SK-N-SH (cell line): ENCODE results near the gene NR6A1. TPM values are rescaled to one million over a fixed set of nuclear protein-coding genes. Genes with fewer than 3 reads are reported as not detected.

ENCODE experiments used
- CTCF ChIA-PET: fragments of 300-600, 350-600 bp; formaldehyde crosslinking; extraction: SDS; loops from one replicate; lab custom pipeline; 2021; lab: Yijun Ruan, JAX
- POLR2A ChIA-PET: fragments of 350-600 bp; sonication (Branson Sonifier 250); formaldehyde crosslinking; extraction: SDS; loops from one replicate; lab custom pipeline; 2020; ENCODE audit warnings: antibody characterized with exemption, inconsistent platforms; lab: Yijun Ruan, JAX
- DNase-seq: peaks from one replicate; pipeline ENCODE4 v3.0.0; 2012
- H2AFZ ChIP-seq: fragments of 200-600 bp; sonication (generic); 2 replicates; pipeline ENCODE4 v1.8.1; 2016; ENCODE audit warnings: antibody characterized with exemption, mild to moderate bottlenecking, low read depth
- H3F3A ChIP-seq: fragments of 200-600 bp; sonication (generic); replicated peaks from 2 replicates; pipeline ENCODE3; 2016; ENCODE audit warnings: antibody characterized with exemption, mild to moderate bottlenecking; ENCODE audit not compliant: insufficient read depth
- H3K27ac ChIP-seq, 2 experiments: fragments of 200-500 bp in 1 of 2; fragments of 200-600 bp in 1 of 2; sonication (Bioruptor generic) in 1 of 2; sonication (generic), shearing (Covaris generic) in 1 of 2; 2 replicates each; pipeline versions ENCODE4 v1.5.1 to v1.6.1; 2014 to 2016; ENCODE audit warnings: low read depth in 2 of 2, inconsistent platforms in 1 of 2, low read length in 1 of 2, mild to moderate bottlenecking in 1 of 2, mixed read lengths in 1 of 2
- H3K27me3 ChIP-seq: fragments of 200-600 bp; sonication (generic), shearing (Covaris generic); 2 replicates; pipeline ENCODE4 v1.6.1; 2016; ENCODE audit warnings: mixed run types; ENCODE audit not compliant: insufficient read depth
- H3K36me3 ChIP-seq, 2 experiments: fragments of 200-500 bp in 1 of 2; fragments of 200-600 bp in 1 of 2; sonication (Bioruptor generic) in 1 of 2; sonication (generic) in 1 of 2; replicated peaks in 1 of 2; 2 replicates each; pipeline versions ENCODE3 to v1.5.1; 2014 to 2016; ENCODE audit warnings: low read length in 1 of 2, mild to moderate bottlenecking in 1 of 2; ENCODE audit not compliant: insufficient read depth in 2 of 2, control insufficient read depth in 1 of 2
- H3K4me1 ChIP-seq, 2 experiments: fragments of 200-500 bp in 1 of 2; fragments of 200-600 bp in 1 of 2; sonication (Bioruptor generic) in 1 of 2; sonication (generic), shearing (Covaris generic) in 1 of 2; 2 replicates each; pipeline versions ENCODE4 v1.5.1 to v1.6.1; 2014 to 2016; ENCODE audit warnings: low read depth in 1 of 2, low read length in 1 of 2, mixed run types in 1 of 2; ENCODE audit not compliant: insufficient read depth in 2 of 2, control insufficient read depth in 1 of 2
- H3K4me2 ChIP-seq: fragments of 200-600 bp; sonication (generic), shearing (Covaris generic); 2 replicates; pipeline ENCODE4 v1.6.1; 2017; ENCODE audit warnings: mixed run types
- H3K4me3 ChIP-seq, 2 experiments: fragments of 200-500 bp in 1 of 2; fragments of 200-600 bp in 1 of 2; sonication (Bioruptor generic) in 1 of 2; sonication (generic), shearing (Covaris generic) in 1 of 2; 2 replicates each; pipeline versions ENCODE4 v1.5.1 to v1.8.1; 2014 to 2016; ENCODE audit warnings: low read depth in 2 of 2, inconsistent platforms in 1 of 2, low read length in 1 of 2, mild to moderate bottlenecking in 1 of 2, mixed read lengths in 1 of 2, moderate library complexity in 1 of 2
- H3K79me2 ChIP-seq: fragments of 200-600 bp; sonication (generic); 2 replicates; pipeline ENCODE4 v1.8.1; 2017; ENCODE audit warnings: mild to moderate bottlenecking; ENCODE audit not compliant: insufficient read depth
- H3K9ac ChIP-seq: fragments of 200-600 bp; sonication (generic); 2 replicates; pipeline ENCODE4 v1.6.1; 2017; ENCODE audit warnings: mixed run types
- H3K9me2 ChIP-seq: fragments of 200-600 bp; sonication (generic); 2 replicates; pipeline ENCODE4 v1.6.1; 2017; ENCODE audit warnings: mixed run types
- H3K9me3 ChIP-seq: fragments of 200-600 bp; sonication (generic); 2 replicates; pipeline ENCODE4 v1.6.1; 2017; ENCODE audit warnings: mixed run types, mild to moderate bottlenecking, moderate library complexity
- H4K20me1 ChIP-seq: fragments of 200-600 bp; sonication (generic); 2 replicates; pipeline ENCODE4 v1.6.1; 2017; ENCODE audit warnings: mild to moderate bottlenecking, mixed run types; ENCODE audit not compliant: insufficient read depth
- EZH2phosphoT487 ChIP-seq: fragments of 200-600 bp; sonication (generic); IDR thresholded peaks from 2 replicates; pipeline ENCODE4 v1.6.1; 2017; ENCODE audit warnings: low read depth, mixed run types, mild to moderate bottlenecking, antibody characterized with exemption, moderate library complexity, borderline replicate concordance
- FOXM1 ChIP-seq: IDR thresholded peaks from 2 replicates; pipeline ENCODE4 v1.4.0; 2012; ENCODE audit warnings: low read depth, mild to moderate bottlenecking
- RAD21 ChIP-seq: IDR thresholded peaks from 2 replicates; pipeline ENCODE4 v1.6.1; 2012; ENCODE audit warnings: mild to moderate bottlenecking, low read length
- RCOR1 ChIP-seq: fragments of 150-350 bp; IDR thresholded peaks from 2 replicates; pipeline ENCODE4 v1.6.1; 2017; ENCODE audit warnings: antibody characterized with exemption, low read length
- SMC3 ChIP-seq: IDR thresholded peaks from 2 replicates; pipeline ENCODE4 v1.6.1; 2012; ENCODE audit warnings: low read depth, low read length, improper control_type of control experiment
- TAF1 ChIP-seq: IDR thresholded peaks from 2 replicates; pipeline ENCODE4 v1.6.1; 2012; ENCODE audit warnings: low read depth, mild to moderate bottlenecking, low read length, moderate library complexity, borderline replicate concordance
- TEAD4 ChIP-seq: IDR thresholded peaks from 2 replicates; pipeline ENCODE4 v1.4.0; 2012; ENCODE audit warnings: mild to moderate bottlenecking, borderline replicate concordance; ENCODE audit not compliant: insufficient read depth
- WGBS: methylation state at CpG from one replicate; pipeline ENCODE4 v1.1.6; 2017; ENCODE audit warnings: low lambda C conversion rate; 5-methylcytosine and 5-hydroxymethylcytosine counted together
- polyA plus RNA-seq, 3 experiments: library from polyadenylated mRNA; depleted of rRNA; stranded (reverse); fragments of >200 nt; gene quantifications; 2 replicates each; pipeline ENCODE4 v1.2.3, GENCODE V29; 2012
- TF ChIP-seq, protein P1 (sequence below): IDR thresholded peaks from 2 replicates; pipeline ENCODE4 v1.6.1; 2012; ENCODE audit warnings: mild to moderate bottlenecking, low read depth, low read length, moderate library complexity
- TF ChIP-seq, protein P2 (sequence below): fragments of 150-350 bp; IDR thresholded peaks from 2 replicates; pipeline ENCODE4 v1.6.1; 2016; ENCODE audit warnings: mild to moderate bottlenecking, low read depth, low read length
- TF ChIP-seq, protein P3 (sequence below): fragments of 200-600 bp; sonication (generic); IDR thresholded peaks from 2 replicates; pipeline ENCODE4 v1.6.1; 2017; ENCODE audit warnings: antibody characterized with exemption, mild to moderate bottlenecking, moderate library complexity
- TF ChIP-seq, protein P4 (sequence below): IDR thresholded peaks from 2 replicates; pipeline ENCODE4 v1.4.0; 2012; ENCODE audit warnings: low read depth

Gene NR6A1
- polyA plus RNA-seq, 1 of the 3 experiments (the other 2 are of a cell fraction), result 1.2 TPM

DNA sequence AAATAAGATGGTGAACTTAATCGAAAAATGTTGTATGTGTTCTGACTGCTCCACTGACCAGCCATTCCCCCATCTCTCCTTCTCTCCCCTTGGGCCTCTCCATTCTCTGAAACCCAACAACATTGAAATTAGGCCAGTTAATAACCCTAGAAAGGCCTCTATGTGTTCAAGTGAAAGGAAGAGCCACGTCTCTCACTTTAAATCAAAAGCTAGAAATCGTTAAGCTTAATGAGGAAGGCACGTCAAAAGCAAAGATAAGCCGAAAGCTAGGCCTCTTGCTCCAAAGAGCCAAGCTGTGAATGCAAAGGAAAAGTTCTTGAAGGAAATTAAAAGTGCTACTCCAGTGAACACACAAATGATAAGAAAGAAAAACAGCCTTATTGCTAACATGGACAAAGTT, 186.5 kb downstream of the NR6A1 start:
- no peaks in the 10 kb centered on the region for H3K27me3 ChIP-seq
- POLR2A ChIA-PET, result no interaction called here
- no peaks in the 10 kb centered on the region for H4K20me1 ChIP-seq
- no peak overlapping the region for H3K9ac ChIP-seq
- no peaks in the 10 kb centered on the region for H3K9me2 ChIP-seq
- H3K4me2 ChIP-seq, result no peak overlapping the region
- H3F3A ChIP-seq, result no peaks in the 10 kb centered on the region
- TF ChIP-seq TAF1 (no peak), EZH2phosphoT487 (no peak), RAD21 (no peak), RCOR1 (no peak), TEAD4 (no peak), SMC3 (no peak), FOXM1 (no peak)
- TF ChIP-seq, protein P1, sequence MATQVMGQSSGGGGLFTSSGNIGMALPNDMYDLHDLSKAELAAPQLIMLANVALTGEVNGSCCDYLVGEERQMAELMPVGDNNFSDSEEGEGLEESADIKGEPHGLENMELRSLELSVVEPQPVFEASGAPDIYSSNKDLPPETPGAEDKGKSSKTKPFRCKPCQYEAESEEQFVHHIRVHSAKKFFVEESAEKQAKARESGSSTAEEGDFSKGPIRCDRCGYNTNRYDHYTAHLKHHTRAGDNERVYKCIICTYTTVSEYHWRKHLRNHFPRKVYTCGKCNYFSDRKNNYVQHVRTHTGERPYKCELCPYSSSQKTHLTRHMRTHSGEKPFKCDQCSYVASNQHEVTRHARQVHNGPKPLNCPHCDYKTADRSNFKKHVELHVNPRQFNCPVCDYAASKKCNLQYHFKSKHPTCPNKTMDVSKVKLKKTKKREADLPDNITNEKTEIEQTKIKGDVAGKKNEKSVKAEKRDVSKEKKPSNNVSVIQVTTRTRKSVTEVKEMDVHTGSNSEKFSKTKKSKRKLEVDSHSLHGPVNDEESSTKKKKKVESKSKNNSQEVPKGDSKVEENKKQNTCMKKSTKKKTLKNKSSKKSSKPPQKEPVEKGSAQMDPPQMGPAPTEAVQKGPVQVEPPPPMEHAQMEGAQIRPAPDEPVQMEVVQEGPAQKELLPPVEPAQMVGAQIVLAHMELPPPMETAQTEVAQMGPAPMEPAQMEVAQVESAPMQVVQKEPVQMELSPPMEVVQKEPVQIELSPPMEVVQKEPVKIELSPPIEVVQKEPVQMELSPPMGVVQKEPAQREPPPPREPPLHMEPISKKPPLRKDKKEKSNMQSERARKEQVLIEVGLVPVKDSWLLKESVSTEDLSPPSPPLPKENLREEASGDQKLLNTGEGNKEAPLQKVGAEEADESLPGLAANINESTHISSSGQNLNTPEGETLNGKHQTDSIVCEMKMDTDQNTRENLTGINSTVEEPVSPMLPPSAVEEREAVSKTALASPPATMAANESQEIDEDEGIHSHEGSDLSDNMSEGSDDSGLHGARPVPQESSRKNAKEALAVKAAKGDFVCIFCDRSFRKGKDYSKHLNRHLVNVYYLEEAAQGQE, result no peak
- TF ChIP-seq, protein P2, sequence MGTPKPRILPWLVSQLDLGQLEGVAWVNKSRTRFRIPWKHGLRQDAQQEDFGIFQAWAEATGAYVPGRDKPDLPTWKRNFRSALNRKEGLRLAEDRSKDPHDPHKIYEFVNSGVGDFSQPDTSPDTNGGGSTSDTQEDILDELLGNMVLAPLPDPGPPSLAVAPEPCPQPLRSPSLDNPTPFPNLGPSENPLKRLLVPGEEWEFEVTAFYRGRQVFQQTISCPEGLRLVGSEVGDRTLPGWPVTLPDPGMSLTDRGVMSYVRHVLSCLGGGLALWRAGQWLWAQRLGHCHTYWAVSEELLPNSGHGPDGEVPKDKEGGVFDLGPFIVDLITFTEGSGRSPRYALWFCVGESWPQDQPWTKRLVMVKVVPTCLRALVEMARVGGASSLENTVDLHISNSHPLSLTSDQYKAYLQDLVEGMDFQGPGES, result no peak
- TF ChIP-seq, protein P3, sequence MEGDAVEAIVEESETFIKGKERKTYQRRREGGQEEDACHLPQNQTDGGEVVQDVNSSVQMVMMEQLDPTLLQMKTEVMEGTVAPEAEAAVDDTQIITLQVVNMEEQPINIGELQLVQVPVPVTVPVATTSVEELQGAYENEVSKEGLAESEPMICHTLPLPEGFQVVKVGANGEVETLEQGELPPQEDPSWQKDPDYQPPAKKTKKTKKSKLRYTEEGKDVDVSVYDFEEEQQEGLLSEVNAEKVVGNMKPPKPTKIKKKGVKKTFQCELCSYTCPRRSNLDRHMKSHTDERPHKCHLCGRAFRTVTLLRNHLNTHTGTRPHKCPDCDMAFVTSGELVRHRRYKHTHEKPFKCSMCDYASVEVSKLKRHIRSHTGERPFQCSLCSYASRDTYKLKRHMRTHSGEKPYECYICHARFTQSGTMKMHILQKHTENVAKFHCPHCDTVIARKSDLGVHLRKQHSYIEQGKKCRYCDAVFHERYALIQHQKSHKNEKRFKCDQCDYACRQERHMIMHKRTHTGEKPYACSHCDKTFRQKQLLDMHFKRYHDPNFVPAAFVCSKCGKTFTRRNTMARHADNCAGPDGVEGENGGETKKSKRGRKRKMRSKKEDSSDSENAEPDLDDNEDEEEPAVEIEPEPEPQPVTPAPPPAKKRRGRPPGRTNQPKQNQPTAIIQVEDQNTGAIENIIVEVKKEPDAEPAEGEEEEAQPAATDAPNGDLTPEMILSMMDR, result no peak
- TF ChIP-seq, protein P4, sequence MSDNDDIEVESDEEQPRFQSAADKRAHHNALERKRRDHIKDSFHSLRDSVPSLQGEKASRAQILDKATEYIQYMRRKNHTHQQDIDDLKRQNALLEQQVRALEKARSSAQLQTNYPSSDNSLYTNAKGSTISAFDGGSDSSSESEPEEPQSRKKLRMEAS, result no peak
- H3K4me3 ChIP-seq, result no peak overlapping the region
- no peaks in the 10 kb centered on the region for H3K4me1 ChIP-seq
- CTCF ChIA-PET, result interaction anchor here (1.1 to 2.3 kb wide), 2 partner anchors 33 to 36 kb away, joined by 3 to 8 read pairs; no protein-coding TSS in a partner anchor
- no peak overlapping the region for H3K27ac ChIP-seq
- no peaks in the 10 kb centered on the region for H3K9me3 ChIP-seq
- no peak for DNase-seq
- WGBS, result 95% methylated on average over 5 of the region's 5 CpGs
- no peaks in the 10 kb centered on the region; the same call in 1 of the 2 replicates for H3K79me2 ChIP-seq
- no peak overlapping the region for H2AFZ ChIP-seq
- H3K36me3 ChIP-seq, result no peaks in the 10 kb centered on the region
